OCI-LY3 (cell line): Measurements from ENCODE around the gene OR8D4.

Experiments
- EZH2phosphoT487 ChIP-seq: fragments of 200-600 bp; shearing (Covaris generic); IDR thresholded peaks from 2 replicates; pipeline ENCODE4 v1.6.1; 2018; ENCODE audit warnings: antibody characterized with exemption, mixed run types, low read depth
- TF ChIP-seq, protein P1 (sequence below): fragments of 200-600, 300-600 bp; sonication (generic); IDR thresholded peaks from 2 replicates; pipeline ENCODE4 v1.5.1; 2014; ENCODE audit warnings: antibody characterized with exemption, low read length, low read depth

DNA sequence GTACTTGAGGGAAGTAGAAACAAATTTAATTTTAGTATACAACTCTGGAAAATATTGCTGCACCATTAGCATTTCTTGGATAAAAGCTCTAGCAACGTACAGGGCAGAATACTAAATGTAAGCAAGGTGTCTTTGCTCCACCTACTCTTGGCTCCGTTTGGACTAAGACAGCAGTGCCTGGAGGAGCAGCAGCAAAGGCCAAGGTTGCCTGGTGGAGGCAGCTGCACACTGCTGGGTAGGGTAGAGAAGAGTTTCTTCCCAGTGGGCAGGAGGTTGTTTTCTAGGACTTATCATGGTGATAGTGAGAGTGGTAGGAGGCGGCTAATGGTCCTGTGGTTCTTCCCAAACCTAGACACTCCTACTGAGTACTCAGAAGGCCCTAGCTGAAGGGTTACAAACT is 2.2 kb upstream of the OR8D4 start:
- TF ChIP-seq, protein P1, sequence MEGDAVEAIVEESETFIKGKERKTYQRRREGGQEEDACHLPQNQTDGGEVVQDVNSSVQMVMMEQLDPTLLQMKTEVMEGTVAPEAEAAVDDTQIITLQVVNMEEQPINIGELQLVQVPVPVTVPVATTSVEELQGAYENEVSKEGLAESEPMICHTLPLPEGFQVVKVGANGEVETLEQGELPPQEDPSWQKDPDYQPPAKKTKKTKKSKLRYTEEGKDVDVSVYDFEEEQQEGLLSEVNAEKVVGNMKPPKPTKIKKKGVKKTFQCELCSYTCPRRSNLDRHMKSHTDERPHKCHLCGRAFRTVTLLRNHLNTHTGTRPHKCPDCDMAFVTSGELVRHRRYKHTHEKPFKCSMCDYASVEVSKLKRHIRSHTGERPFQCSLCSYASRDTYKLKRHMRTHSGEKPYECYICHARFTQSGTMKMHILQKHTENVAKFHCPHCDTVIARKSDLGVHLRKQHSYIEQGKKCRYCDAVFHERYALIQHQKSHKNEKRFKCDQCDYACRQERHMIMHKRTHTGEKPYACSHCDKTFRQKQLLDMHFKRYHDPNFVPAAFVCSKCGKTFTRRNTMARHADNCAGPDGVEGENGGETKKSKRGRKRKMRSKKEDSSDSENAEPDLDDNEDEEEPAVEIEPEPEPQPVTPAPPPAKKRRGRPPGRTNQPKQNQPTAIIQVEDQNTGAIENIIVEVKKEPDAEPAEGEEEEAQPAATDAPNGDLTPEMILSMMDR, result no peak
- no peak for TF ChIP-seq EZH2phosphoT487
